ENCODE data around the gene PAF1. TPM values are rescaled to one million over a fixed set of nuclear protein-coding genes. Genes with fewer than 3 reads are reported as not detected.

The PAF1 gene
- polyA plus RNA-seq, 3 donors = 22.7 to 37.8 (median 25.2) TPM

- Histone ChIP-seq H4K20me1 (ENCODE audit: insufficient read depth, low read length) (no peaks in the 10 kb centered on the region), H3K27ac (ENCODE audit: low read depth in 1 of 2, low read length in 2 of 2) (no peak overlapping the region), H3K4me3 (replicated peaks in 1 of 3; ENCODE audit: low read depth in 2 of 3, low read length in 3 of 3) (no peak overlapping the region), H3K79me2 (ENCODE audit: insufficient read depth, low read length) (no peaks in the 10 kb centered on the region), H3K36me3 (replicated peaks in 1 of 2; ENCODE audit: control insufficient read depth in 1 of 2, insufficient read depth in 2 of 2, low read length in 2 of 2) (peaks cover 62 to 92% of the 10 kb centered on the region in 2 donors), H3K9ac (ENCODE audit: insufficient read depth, low read length, poor library complexity, severe bottlenecking) (no peak overlapping the region), H2AFZ (ENCODE audit: insufficient read depth, low read depth, low read length, poor library complexity, severe bottlenecking) (no peak overlapping the region), H3K4me2 (replicated peaks; ENCODE audit: extremely low read depth, low read length, poor library complexity, severe bottlenecking) (no peak overlapping the region), H3K9me3 (replicated peaks in 1 of 2; ENCODE audit: control insufficient read depth in 1 of 2, insufficient read depth in 1 of 2, low read length in 2 of 2) (no peaks in the 10 kb centered on the region), H3K27me3 (ENCODE audit: control insufficient read depth in 2 of 2, insufficient read depth in 2 of 2, low read length in 2 of 2) (no peaks in the 10 kb centered on the region), H3K4me1 (ENCODE audit: control insufficient read depth in 1 of 2, insufficient read depth in 2 of 2, low read length in 2 of 2) (no peaks in the 10 kb centered on the region)
- intact Hi-C loops (cut with micrococcal nuclease) = no loop called here
- DNase-seq = no peak
- H3K4me3 Mint-ChIP-seq = no peak overlapping the region
- H3K27ac Mint-ChIP-seq = peak overlapping the region in 4 of 7 donors; percentile 15 to 61 (median 38)
- H3K27me3 Mint-ChIP-seq (ENCODE audit: low read depth in 3 of 3) = peaks cover 0 to 2% (median 0%) of the 10 kb centered on the region in 3 donors
- TF ChIP-seq CTCF (IDR thresholded peaks at IDR 0.05) = no peak
- H3K9me3 Mint-ChIP-seq = no peaks in the 10 kb centered on the region
- peaks cover 70 to 90% of the 10 kb centered on the region in 2 donors for H3K36me3 Mint-ChIP-seq
- no peaks in the 10 kb centered on the region for H3K4me1 Mint-ChIP-seq
- WGBS (ENCODE audit: insufficient coverage) = 94% methylated on average over 2 of the region's 6 CpGs
These were observed 27.9 kb downstream of the PAF1 start for GRCh38 chr19:39362682-39363657.

- Mint-ChIP-seq H3K27ac (peak overlapping the region in 1 of 7 donors; percentile 38), H3K4me3 (no peak overlapping the region), H3K9me3 (no peaks in the 10 kb centered on the region), H3K36me3 (peaks cover 82 to 98% of the 10 kb centered on the region in 2 donors), H3K27me3 (ENCODE audit: low read depth in 3 of 3) (peaks cover 0 to 3% (median 0%) of the 10 kb centered on the region in 3 donors), H3K4me1 (no peaks in the 10 kb centered on the region)
- Histone ChIP-seq H3K27ac (ENCODE audit: low read depth in 1 of 2, low read length in 2 of 2) (no peak overlapping the region), H3K4me2 (replicated peaks; ENCODE audit: extremely low read depth, low read length, poor library complexity, severe bottlenecking) (no peak overlapping the region), H4K20me1 (ENCODE audit: insufficient read depth, low read length) (no peaks in the 10 kb centered on the region), H3K36me3 (replicated peaks in 1 of 2; ENCODE audit: control insufficient read depth in 1 of 2, insufficient read depth in 2 of 2, low read length in 2 of 2) (peaks cover 76 to 94% of the 10 kb centered on the region in 2 donors), H3K4me3 (replicated peaks in 1 of 3; ENCODE audit: low read depth in 2 of 3, low read length in 3 of 3) (no peak overlapping the region), H3K4me1 (ENCODE audit: control insufficient read depth in 1 of 2, insufficient read depth in 2 of 2, low read length in 2 of 2) (no peaks in the 10 kb centered on the region), H3K79me2 (ENCODE audit: insufficient read depth, low read length) (no peaks in the 10 kb centered on the region), H3K9ac (ENCODE audit: insufficient read depth, low read length, poor library complexity, severe bottlenecking) (no peak overlapping the region), H3K27me3 (ENCODE audit: control insufficient read depth in 2 of 2, insufficient read depth in 2 of 2, low read length in 2 of 2) (no peaks in the 10 kb centered on the region), H2AFZ (ENCODE audit: insufficient read depth, low read depth, low read length, poor library complexity, severe bottlenecking) (no peak overlapping the region), H3K9me3 (replicated peaks in 1 of 2; ENCODE audit: control insufficient read depth in 1 of 2, insufficient read depth in 1 of 2, low read length in 2 of 2) (no peaks in the 10 kb centered on the region)
- no peak for DNase-seq
- WGBS (ENCODE audit: insufficient coverage) = no CpG with 5 or more reads among the region's 1 CpG
- intact Hi-C loops (cut with micrococcal nuclease) = no loop called here
- TF ChIP-seq CTCF (IDR thresholded peaks at IDR 0.05) = no peak
These were observed 30.3 kb downstream of the PAF1 start for GRCh38 chr19:39360599-39360998.
